Neural cell (in vitro differentiated cells): Measurements from ENCODE around the gene NDUFS7.

Source experiments
- EP300 ChIP-seq: fragments of 450-650 bp; conservative IDR thresholded peaks from 2 replicates; pipeline ENCODE4 v1.6.1; 2014; ENCODE audit warnings: antibody characterized with exemption, mild to moderate bottlenecking, moderate library complexity; ENCODE audit not compliant: poor library complexity, severe bottlenecking
- EZH2 ChIP-seq: fragments of 200-600, 300-800 bp; shearing (Covaris generic), sonication (generic); IDR thresholded peaks from 2 replicates; pipeline ENCODE4 v1.6.1; 2014; ENCODE audit warnings: antibody characterized with exemption, low read length, borderline replicate concordance, mild to moderate bottlenecking; ENCODE audit not compliant: insufficient read depth, poor library complexity, severe bottlenecking
- MXI1 ChIP-seq: fragments of 450-650 bp; conservative IDR thresholded peaks from 2 replicates; pipeline ENCODE4 v1.6.1; 2014; ENCODE audit warnings: antibody characterized with exemption, mild to moderate bottlenecking; ENCODE audit not compliant: poor library complexity, severe bottlenecking
- POLR2AphosphoS5 ChIP-seq: IDR thresholded peaks from 2 replicates; pipeline ENCODE4 v1.6.1; 2012
- RAD21 ChIP-seq: fragments of 450-650 bp; conservative IDR thresholded peaks from 2 replicates; pipeline ENCODE4 v1.6.1; 2014; ENCODE audit warnings: antibody characterized with exemption, mild to moderate bottlenecking, moderate library complexity
- REST ChIP-seq: IDR thresholded peaks from 2 replicates; pipeline ENCODE4 v1.6.1; 2012; ENCODE audit warnings: borderline replicate concordance
- SMC3 ChIP-seq: fragments of 450-650 bp; conservative IDR thresholded peaks from 2 replicates; pipeline ENCODE4 v1.6.1; 2014; ENCODE audit warnings: antibody characterized with exemption, mild to moderate bottlenecking, moderate library complexity; ENCODE audit not compliant: poor library complexity
- TAF1 ChIP-seq: IDR thresholded peaks from 2 replicates; pipeline ENCODE4 v1.6.1; 2012; ENCODE audit warnings: low read depth
- TF ChIP-seq, protein P1 (sequence below): fragments of 450-650 bp; IDR thresholded peaks from 2 replicates; pipeline ENCODE4 v1.5.1; 2014; ENCODE audit warnings: antibody characterized with exemption, mild to moderate bottlenecking, moderate library complexity; ENCODE audit not compliant: poor library complexity, severe bottlenecking

DNA sequence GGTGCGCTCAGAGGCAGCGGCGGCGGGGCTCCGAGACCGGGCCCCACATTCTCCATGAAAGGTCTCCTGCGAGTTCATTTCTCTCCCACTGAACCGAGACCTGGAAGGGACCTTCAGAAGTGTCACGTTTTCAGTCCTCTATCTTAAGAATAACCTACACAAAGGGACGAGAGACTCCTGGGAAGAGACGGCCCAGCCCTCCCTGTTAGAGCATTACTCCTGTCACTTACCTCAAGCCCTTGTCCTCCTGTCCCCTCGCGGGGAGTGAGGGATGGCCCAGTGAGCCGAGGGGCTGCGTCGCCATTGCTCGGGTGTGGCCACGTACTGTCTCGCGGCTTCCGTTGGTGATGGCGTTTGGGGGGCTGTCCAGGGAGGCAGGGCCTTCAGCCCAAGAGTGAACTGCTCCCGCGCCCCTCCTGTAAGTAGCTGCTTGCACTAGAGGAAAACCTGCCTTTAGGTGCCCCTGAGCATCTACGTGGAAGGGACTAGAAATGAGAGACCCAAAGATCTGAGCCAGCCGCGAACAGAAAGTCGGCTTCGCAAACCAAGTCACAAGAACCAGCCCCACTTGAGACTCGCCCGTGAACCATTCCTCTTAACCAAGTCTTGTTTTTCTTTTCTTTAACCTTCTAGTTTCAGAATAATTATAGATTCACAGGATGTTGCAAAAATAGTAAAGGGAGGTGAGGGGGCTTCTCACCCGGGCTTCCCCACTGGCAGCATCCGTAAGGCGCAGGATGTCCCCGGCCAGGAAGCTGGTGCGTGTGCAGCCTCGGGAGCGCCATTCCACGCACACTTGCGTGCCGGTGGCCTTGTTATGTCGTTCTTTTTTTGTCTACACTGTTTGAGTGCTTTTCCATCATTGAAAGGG lies 21.1 kb upstream of the NDUFS7 start:
- no peak for TF ChIP-seq REST
- TF ChIP-seq, protein P1, sequence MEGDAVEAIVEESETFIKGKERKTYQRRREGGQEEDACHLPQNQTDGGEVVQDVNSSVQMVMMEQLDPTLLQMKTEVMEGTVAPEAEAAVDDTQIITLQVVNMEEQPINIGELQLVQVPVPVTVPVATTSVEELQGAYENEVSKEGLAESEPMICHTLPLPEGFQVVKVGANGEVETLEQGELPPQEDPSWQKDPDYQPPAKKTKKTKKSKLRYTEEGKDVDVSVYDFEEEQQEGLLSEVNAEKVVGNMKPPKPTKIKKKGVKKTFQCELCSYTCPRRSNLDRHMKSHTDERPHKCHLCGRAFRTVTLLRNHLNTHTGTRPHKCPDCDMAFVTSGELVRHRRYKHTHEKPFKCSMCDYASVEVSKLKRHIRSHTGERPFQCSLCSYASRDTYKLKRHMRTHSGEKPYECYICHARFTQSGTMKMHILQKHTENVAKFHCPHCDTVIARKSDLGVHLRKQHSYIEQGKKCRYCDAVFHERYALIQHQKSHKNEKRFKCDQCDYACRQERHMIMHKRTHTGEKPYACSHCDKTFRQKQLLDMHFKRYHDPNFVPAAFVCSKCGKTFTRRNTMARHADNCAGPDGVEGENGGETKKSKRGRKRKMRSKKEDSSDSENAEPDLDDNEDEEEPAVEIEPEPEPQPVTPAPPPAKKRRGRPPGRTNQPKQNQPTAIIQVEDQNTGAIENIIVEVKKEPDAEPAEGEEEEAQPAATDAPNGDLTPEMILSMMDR: no peak
- TF ChIP-seq EP300: no peak
- TF ChIP-seq TAF1: no peak
- TF ChIP-seq RAD21: no peak
- no peak for TF ChIP-seq EZH2
- no peak for TF ChIP-seq POLR2AphosphoS5
- no peak for TF ChIP-seq SMC3
- no peak for TF ChIP-seq MXI1
